GM12891 (cell line): ENCODE measurements around the gene SEPTIN12.

Experiments
- POLR2A ChIP-seq: IDR thresholded peaks from 2 replicates; pipeline ENCODE4 v1.6.1; 2011; ENCODE audit warnings: low read depth, low read length, control low read depth
- POLR2AphosphoS5 ChIP-seq: IDR thresholded peaks from 2 replicates; pipeline ENCODE4 v1.6.1; 2011; ENCODE audit warnings: low read depth, low read length, control low read depth
- POU2F2 ChIP-seq: IDR thresholded peaks from 2 replicates; pipeline ENCODE4 v1.6.1; 2011; ENCODE audit warnings: low read depth, mild to moderate bottlenecking, control low read depth, low read length, moderate library complexity
- SPI1 ChIP-seq: IDR thresholded peaks from 2 replicates; pipeline ENCODE4 v1.6.1; 2011; ENCODE audit warnings: low read depth, low read length, control low read depth
- TAF1 ChIP-seq: IDR thresholded peaks from 2 replicates; pipeline ENCODE4 v1.6.1; 2011; ENCODE audit warnings: low read depth, low read length, control low read depth

DNA sequence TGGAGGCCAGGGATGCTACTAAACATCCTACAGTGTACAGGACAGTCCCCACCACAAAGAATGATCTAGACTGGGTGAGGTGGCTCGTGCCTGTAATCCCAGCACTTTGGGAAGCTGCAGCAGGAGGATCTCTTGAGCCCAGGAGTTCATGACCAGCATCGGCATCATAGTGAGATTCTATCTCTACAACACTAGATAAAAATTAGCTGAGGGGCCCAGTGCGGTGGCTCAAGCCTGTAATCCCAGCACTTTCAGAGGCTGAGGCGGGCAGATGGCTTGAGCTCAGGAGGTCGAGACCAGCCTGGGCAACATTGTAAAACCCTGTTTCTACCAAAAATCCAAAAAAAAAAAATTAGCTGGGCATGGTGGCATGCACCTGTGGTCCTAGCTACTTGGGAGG lies 15.8 kb downstream of the SEPTIN12 start:
- TF ChIP-seq POLR2AphosphoS5, result no peak
- no peak for TF ChIP-seq POLR2A
- no peak for TF ChIP-seq TAF1
- no peak for TF ChIP-seq SPI1
- no peak for TF ChIP-seq POU2F2
